A549 treated with CpdA at 1 μM for 4 hours (cell line): ENCODE results near the gene PDZD11. TPM values are rescaled to one million over a fixed set of nuclear protein-coding genes. Genes with fewer than 3 reads are reported as not detected.

ENCODE experiments used
- total RNA-seq: library from RNA; stranded (reverse); fragments of 200-300 nt; extraction: Qiagen RNA extraction; gene quantifications from 5 replicates; pipeline ENCODE4 v1.2.3, GENCODE V29; 2022; ENCODE audit warnings: low read depth

Gene PDZD11
- total RNA-seq, result 87.8 to 109 TPM (median 91.9 TPM) in 5 replicates

DNA sequence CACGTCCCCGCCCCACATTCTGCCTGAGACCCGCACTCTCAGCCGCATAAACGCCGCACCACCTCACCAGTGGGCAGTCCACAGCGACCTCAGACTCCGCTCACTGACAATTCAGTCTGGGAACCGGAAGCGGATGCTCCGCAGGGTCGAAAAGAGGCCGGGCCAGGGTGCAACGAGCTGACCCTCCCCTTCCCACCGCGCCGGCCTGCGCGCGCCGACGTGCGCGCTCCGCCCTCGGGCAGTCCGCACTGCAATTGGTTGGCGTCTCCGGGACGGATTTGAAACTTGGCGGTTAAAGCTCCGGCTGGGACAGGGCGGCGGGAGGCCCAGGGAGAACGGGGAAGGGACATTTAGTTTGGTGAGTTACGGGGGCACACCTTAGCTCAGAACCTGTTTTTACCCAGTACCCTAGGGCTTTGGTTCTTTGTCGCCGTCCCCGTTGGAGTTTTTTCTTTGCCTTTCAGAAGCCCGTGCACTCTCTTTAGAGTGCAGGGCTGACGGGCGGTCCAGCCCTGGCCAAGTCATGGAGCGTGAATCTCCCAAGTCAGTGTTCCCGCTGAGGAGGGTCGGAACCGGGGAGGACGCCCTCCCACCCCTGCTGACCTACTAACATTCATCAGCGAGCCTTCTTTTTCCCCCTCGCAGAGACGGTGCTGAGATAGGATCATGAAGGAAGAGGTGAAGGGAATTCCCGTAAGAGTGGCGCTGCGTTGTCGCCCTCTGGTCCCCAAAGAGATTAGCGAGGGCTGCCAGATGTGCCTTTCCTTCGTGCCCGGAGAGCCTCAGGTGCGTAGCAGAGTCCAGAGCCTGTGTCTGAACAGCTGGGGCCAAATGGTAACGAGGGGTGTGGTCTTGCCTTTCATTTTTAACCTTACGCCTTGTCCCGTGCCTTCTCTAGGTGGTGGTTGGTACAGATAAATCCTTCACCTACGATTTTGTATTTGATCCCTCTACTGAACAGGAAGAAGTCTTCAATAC lies at the start of gene PDZD11, which contains the start of gene KIF4A:
Gene PDZD11, minus strand, starts transcription at position 135 of the 978 bp plus-strand sequence. CDS start 586 bp downstream, outside the sequence.
Gene KIF4A, plus strand, starts transcription at position 312 of the 978 bp plus-strand sequence. Its CDS starts 355 bp downstream, at position 667.

DNA sequence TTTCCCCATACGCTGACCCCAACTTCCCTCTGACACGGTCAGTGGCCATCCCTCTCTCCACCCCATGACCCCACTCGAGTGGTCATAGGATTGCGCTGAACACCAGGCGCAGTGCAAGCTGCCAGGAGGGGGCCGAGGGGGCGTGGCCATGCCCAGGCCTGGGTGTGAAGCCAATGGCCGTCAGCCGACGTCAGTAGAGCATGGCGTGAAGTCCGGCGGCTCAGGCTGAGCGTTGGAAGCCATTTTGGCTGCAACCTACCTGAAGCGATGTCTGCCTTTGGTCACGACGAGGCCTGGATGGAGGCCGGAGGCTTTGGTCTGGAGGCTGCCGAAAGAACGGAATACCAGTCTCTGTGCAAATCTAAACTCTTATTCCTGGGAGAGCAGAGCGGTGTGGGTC lies 7.8 kb downstream of the PDZD11 start, which contains the start of gene RAB41:
Gene RAB41, plus strand, starts transcription at position 222 of the 400 bp plus-strand sequence. Its CDS starts 46 bp downstream, at position 268.

GRCh38 chrX:70268034-70268433 lies 21.7 kb downstream of the PDZD11 start, which contains the start of gene ARR3:
Gene ARR3 (plus strand): TSS chrX:70268334. CDS start chrX:70269386, 1,052 bp downstream.

GRCh38 chrX:70260104-70260503 lies 29.6 kb downstream of the PDZD11 start, which contains the start of gene P2RY4:
Gene P2RY4 (minus strand): TSS chrX:70260204. CDS start chrX:70259624, 580 bp downstream.

Other genes with a start within 250 kb of the PDZD11 start
- not detected in 5 replicates for gene AWAT2, start 240.0 kb downstream of the PDZD11 start, total RNA-seq
- not detected in 5 replicates for gene OTUD6A, start 227.5 kb downstream of the PDZD11 start, total RNA-seq
- gene IGBP1, start 156.5 kb downstream of the PDZD11 start, total RNA-seq, result 58.4 to 70.3 TPM (median 66.8 TPM) in 5 replicates
- gene DGAT2L6, start 112.4 kb downstream of the PDZD11 start, total RNA-seq, result not detected in 5 replicates
- gene AWAT1, start 55.3 kb downstream of the PDZD11 start, total RNA-seq, result not detected in 5 replicates
- gene P2RY4, start 29.7 kb downstream of the PDZD11 start, total RNA-seq, result 0.03 TPM in 1 of 5 replicates, not detected in the others
- not detected in 5 replicates for gene ARR3, start 21.6 kb downstream of the PDZD11 start, total RNA-seq
- gene RAB41, start 7.8 kb downstream of the PDZD11 start, total RNA-seq, result not detected in 5 replicates
- gene KIF4A, start 177 bp upstream of the PDZD11 start, total RNA-seq, result 26.9 to 30.4 TPM (median 28.7 TPM) in 5 replicates
- gene GDPD2, start 133.4 kb upstream of the PDZD11 start, total RNA-seq, result 0.07 to 0.13 TPM (median 0.07 TPM) in 3 of 5 replicates, not detected in the others
- gene DLG3, start 154.9 kb upstream of the PDZD11 start, total RNA-seq, result 2.5 to 3.3 TPM (median 3.2 TPM) in 5 replicates